Measurements from ENCODE around the gene MICAL3.
A peak's percentile ranks its signal among the peaks of the same experiment; 100 is the strongest.

MICAL3 gene

GRCh38 chr22:17787716-17788330 is 236.5 kb downstream of the MICAL3 start:
- DNase-seq = no peak

GRCh38 chr22:17787241-17787640 is 237.1 kb downstream of the MICAL3 start:
- DNase-seq = no peak

GRCh38 chr22:17786435-17787161 is 237.8 kb downstream of the MICAL3 start:
- DNase-seq = no peak

GRCh38 chr22:17785185-17786184 is 238.9 kb downstream of the MICAL3 start:
- peak; percentile 72 for DNase-seq

- DNase-seq = no peak
Observed at GRCh38 chr22:17784776-17785175, 239.6 kb downstream of the MICAL3 start.

- DNase-seq = no peak
Observed at GRCh38 chr22:17783773-17784480, 240.4 kb downstream of the MICAL3 start.

GRCh38 chr22:17783312-17783711 is 241.0 kb downstream of the MICAL3 start:
- DNase-seq = no peak

- DNase-seq = no peak
Observed at GRCh38 chr22:17782621-17783020, 241.7 kb downstream of the MICAL3 start.

GRCh38 chr22:17782158-17782557 is 242.2 kb downstream of the MICAL3 start:
- DNase-seq = no peak

- DNase-seq = peak; percentile 46 to 86
Observed at GRCh38 chr22:17781319-17782031, 242.9 kb downstream of the MICAL3 start.

- DNase-seq = no peak
Observed at GRCh38 chr22:17780741-17781318, 243.5 kb downstream of the MICAL3 start.

GRCh38 chr22:17780116-17780740 is 244.1 kb downstream of the MICAL3 start:
- DNase-seq = no peak

GRCh38 chr22:17779286-17780115 is 244.9 kb downstream of the MICAL3 start:
- no peak for DNase-seq

- DNase-seq = no peak
Observed at GRCh38 chr22:17778412-17778976, 245.9 kb downstream of the MICAL3 start.

GRCh38 chr22:17777717-17778044 is 246.7 kb downstream of the MICAL3 start:
- DNase-seq = no peak

GRCh38 chr22:17777005-17777716 is 247.2 kb downstream of the MICAL3 start:
- peak; percentile 84 to 85 for DNase-seq

- peak in 1 of 2 donors; percentile 32 for DNase-seq
Observed at GRCh38 chr22:17775781-17776465, 248.4 kb downstream of the MICAL3 start.

- no peak for DNase-seq
Observed at GRCh38 chr22:17774926-17775685, 249.3 kb downstream of the MICAL3 start.

All from CD4-positive, alpha-beta T cell treated with Interleukin-4 for 1 hour (primary cell).